ENCODE results near the gene RNF19B. TPM values are rescaled to one million over a fixed set of nuclear protein-coding genes. Genes with fewer than 3 reads are reported as not detected.

The RNF19B gene
- polyA plus RNA-seq, 2 of the 4 experiments (the other 2 are of a cell fraction), result 9.9 to 22.6 TPM

DNA sequence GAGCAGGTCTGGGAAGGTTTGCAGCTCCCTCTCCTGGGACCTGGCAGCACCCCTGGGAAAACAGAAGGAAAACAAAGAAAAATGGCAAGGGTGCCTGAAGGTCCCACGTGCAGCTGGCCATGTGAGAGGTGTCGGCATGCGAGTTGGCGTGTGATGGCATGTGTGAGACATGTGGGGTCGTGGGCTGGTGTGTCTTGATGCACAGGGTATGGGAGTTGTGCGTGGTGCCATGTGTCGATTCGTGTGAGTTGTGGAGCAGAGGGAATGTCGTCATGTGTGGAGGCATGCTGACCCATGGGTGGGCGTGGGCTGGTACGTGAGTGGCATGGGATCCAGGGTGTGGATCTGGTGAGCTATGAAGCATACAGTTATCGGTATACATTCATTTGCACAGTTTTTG is 77.0 kb downstream of the RNF19B start (continued):
- TF ChIP-seq, protein P1, sequence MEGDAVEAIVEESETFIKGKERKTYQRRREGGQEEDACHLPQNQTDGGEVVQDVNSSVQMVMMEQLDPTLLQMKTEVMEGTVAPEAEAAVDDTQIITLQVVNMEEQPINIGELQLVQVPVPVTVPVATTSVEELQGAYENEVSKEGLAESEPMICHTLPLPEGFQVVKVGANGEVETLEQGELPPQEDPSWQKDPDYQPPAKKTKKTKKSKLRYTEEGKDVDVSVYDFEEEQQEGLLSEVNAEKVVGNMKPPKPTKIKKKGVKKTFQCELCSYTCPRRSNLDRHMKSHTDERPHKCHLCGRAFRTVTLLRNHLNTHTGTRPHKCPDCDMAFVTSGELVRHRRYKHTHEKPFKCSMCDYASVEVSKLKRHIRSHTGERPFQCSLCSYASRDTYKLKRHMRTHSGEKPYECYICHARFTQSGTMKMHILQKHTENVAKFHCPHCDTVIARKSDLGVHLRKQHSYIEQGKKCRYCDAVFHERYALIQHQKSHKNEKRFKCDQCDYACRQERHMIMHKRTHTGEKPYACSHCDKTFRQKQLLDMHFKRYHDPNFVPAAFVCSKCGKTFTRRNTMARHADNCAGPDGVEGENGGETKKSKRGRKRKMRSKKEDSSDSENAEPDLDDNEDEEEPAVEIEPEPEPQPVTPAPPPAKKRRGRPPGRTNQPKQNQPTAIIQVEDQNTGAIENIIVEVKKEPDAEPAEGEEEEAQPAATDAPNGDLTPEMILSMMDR (IDR thresholded peaks at IDR 0.05), result no peak
- TF ChIP-seq, protein P2, sequence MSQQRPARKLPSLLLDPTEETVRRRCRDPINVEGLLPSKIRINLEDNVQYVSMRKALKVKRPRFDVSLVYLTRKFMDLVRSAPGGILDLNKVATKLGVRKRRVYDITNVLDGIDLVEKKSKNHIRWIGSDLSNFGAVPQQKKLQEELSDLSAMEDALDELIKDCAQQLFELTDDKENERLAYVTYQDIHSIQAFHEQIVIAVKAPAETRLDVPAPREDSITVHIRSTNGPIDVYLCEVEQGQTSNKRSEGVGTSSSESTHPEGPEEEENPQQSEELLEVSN (IDR thresholded peaks at IDR 0.05; ENCODE audit: borderline replicate concordance, low read depth), result no peak
- TF ChIP-seq POLR2AphosphoS2 (conservative IDR thresholded peaks at IDR 0.05; ENCODE audit: low read length) (no peak), EP300 (IDR thresholded peaks at IDR 0.05) (no peak), NR3C1 (IDR thresholded peaks at IDR 0.05) (no peak), ZC3H11A (IDR thresholded peaks at IDR 0.05) (no peak), KDM5A (IDR thresholded peaks at IDR 0.05) (no peak), HES2 (IDR thresholded peaks at IDR 0.05) (no peak)

- peaks cover 4% of the 10 kb centered on the region; the same call in 1 of the 3 replicates for H3K4me1 ChIP-seq
- H3K4me3 ChIP-seq, result no peak overlapping the region; the same call in 2 of the 3 replicates
- ATAC-seq (no peak), DNase-seq (ENCODE audit: low read depth in 1 of 2, low spot score in 1 of 2) (no peak), FAIRE-seq (no peak)
- no peak for TF ChIP-seq RFX5 (IDR thresholded peaks at IDR 0.05)
- TF ChIP-seq CHD4 (IDR thresholded peaks at IDR 0.05; ENCODE audit: borderline replicate concordance), result no peak
- no peak for TF ChIP-seq FOXS1 (CRISPR knock-in tag; IDR thresholded peaks at IDR 0.05)
- no peak for TF ChIP-seq KDM1A (IDR thresholded peaks at IDR 0.05; ENCODE audit: low read depth)
- no peak for TF ChIP-seq RAD21 (conservative IDR thresholded peaks at IDR 0.05 in 1 of 2, IDR thresholded peaks at IDR 0.05 in 1 of 2)
- TF ChIP-seq ZC3H11A (IDR thresholded peaks at IDR 0.05), result no peak
- TF ChIP-seq MAFK (IDR thresholded peaks at IDR 0.05; ENCODE audit: partially characterized antibody), result no peak
- TF ChIP-seq, protein P3, sequence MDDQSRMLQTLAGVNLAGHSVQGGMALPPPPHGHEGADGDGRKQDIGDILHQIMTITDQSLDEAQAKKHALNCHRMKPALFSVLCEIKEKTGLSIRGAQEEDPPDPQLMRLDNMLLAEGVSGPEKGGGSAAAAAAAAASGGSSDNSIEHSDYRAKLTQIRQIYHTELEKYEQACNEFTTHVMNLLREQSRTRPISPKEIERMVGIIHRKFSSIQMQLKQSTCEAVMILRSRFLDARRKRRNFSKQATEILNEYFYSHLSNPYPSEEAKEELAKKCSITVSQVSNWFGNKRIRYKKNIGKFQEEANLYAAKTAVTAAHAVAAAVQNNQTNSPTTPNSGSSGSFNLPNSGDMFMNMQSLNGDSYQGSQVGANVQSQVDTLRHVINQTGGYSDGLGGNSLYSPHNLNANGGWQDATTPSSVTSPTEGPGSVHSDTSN (IDR thresholded peaks at IDR 0.05), result no peak
- TF ChIP-seq GATA3 (IDR thresholded peaks at IDR 0.05; ENCODE audit: borderline replicate concordance), result no peak
- no peak for TF ChIP-seq HOXB13 (CRISPR knock-in tag; IDR thresholded peaks at IDR 0.05; ENCODE audit: low read depth)
- no peak for TF ChIP-seq CBX2 (IDR thresholded peaks at IDR 0.05; ENCODE audit: borderline replicate concordance, low read depth)
- no peak for TF ChIP-seq EHF (CRISPR knock-in tag; IDR thresholded peaks at IDR 0.05)
- no peak for TF ChIP-seq CHD2 (IDR thresholded peaks at IDR 0.05; ENCODE audit: low read length, partially characterized antibody)
- TF ChIP-seq MAZ (IDR thresholded peaks at IDR 0.05; ENCODE audit: borderline replicate concordance, low read depth, low read length), result no peak
- TF ChIP-seq TP53 (CRISPR knock-in tag; IDR thresholded peaks at IDR 0.05), result no peak
- TF ChIP-seq CBX8 (IDR thresholded peaks at IDR 0.05), result no peak
- no peak for TF ChIP-seq HES2 (IDR thresholded peaks at IDR 0.05)
- TF ChIP-seq FOSL2 (IDR thresholded peaks at IDR 0.05), result no peak
- TF ChIP-seq FOSL2 (CRISPR knock-in tag; IDR thresholded peaks at IDR 0.05), result no peak
- WGBS (ENCODE audit: missing lambda C conversion rate), result 25% methylated on average over 10 of the region's 19 CpGs
- ChIA-PET POLR2A (interaction anchor here (0.6 kb wide), 1 partner anchor 49 kb away, joined by 4 read pairs; no protein-coding TSS in a partner anchor), CTCF (interaction anchor here (1.0 to 5.3 kb wide), 10 partner anchors 11 to 487 kb away, joined by 3 to 30 read pairs (median 6); no protein-coding TSS in a partner anchor)
- H3K27ac ChIP-seq, result no peak overlapping the region
- H3K9me3 ChIP-seq, result no peaks in the 10 kb centered on the region
- H3K4me2 ChIP-seq, result peak overlapping the region; percentile 80
Observed at GRCh38 chr1:32886828-32887414, 77.7 kb downstream of the RNF19B start.

Other genes starting within 250 kb of the RNF19B start
- gene YARS1, start 147.5 kb downstream of the RNF19B start, polyA plus RNA-seq (2011; rRNA removed), result 103 and 105 TPM in 2 replicates
- gene YARS1, start 147.5 kb downstream of the RNF19B start, polyA plus RNA-seq (2017; fragmentation: RNase III; extraction: RNeasy Plus Mini Kit Qiagen cat#74134 plus additional on column Dnase treatment), result 83.2 to 103 TPM (median 92.5 TPM) in 3 replicates
- 39.3 and 41.9 TPM in 2 replicates for gene S100PBP, start 147.2 kb downstream of the RNF19B start, polyA plus RNA-seq (2011; rRNA removed)
- gene S100PBP, start 147.2 kb downstream of the RNF19B start, polyA plus RNA-seq (2017; fragmentation: RNase III; extraction: RNeasy Plus Mini Kit Qiagen cat#74134 plus additional on column Dnase treatment), result 15.9 to 17.0 TPM (median 16.1 TPM) in 3 replicates
- 0.26 and 0.78 TPM in 2 replicates for gene FNDC5, start 93.9 kb downstream of the RNF19B start, polyA plus RNA-seq (2011; rRNA removed)
- 0.35 to 0.99 TPM (median 0.98 TPM) in 3 replicates for gene FNDC5, start 93.9 kb downstream of the RNF19B start, polyA plus RNA-seq (2017; fragmentation: RNase III; extraction: RNeasy Plus Mini Kit Qiagen cat#74134 plus additional on column Dnase treatment)
- gene HPCA, start 78.3 kb downstream of the RNF19B start, polyA plus RNA-seq (2011; rRNA removed), result 0.08 and 0.34 TPM in 2 replicates
- gene HPCA, start 78.3 kb downstream of the RNF19B start, polyA plus RNA-seq (2017; fragmentation: RNase III; extraction: RNeasy Plus Mini Kit Qiagen cat#74134 plus additional on column Dnase treatment), result 0.21 to 0.65 TPM (median 0.30 TPM) in 3 replicates
- 22.1 and 32.6 TPM in 2 replicates for gene TMEM54, start 63.4 kb downstream of the RNF19B start, polyA plus RNA-seq (2011; rRNA removed)
- gene TMEM54, start 63.4 kb downstream of the RNF19B start, polyA plus RNA-seq (2017; fragmentation: RNase III; extraction: RNeasy Plus Mini Kit Qiagen cat#74134 plus additional on column Dnase treatment), result 26.4 to 31.8 TPM (median 29.7 TPM) in 3 replicates
- 148 and 164 TPM in 2 replicates for gene AK2, start 72.1 kb upstream of the RNF19B start, polyA plus RNA-seq (2011; rRNA removed)
- gene AK2, start 72.1 kb upstream of the RNF19B start, polyA plus RNA-seq (2017; fragmentation: RNase III; extraction: RNeasy Plus Mini Kit Qiagen cat#74134 plus additional on column Dnase treatment), result 174 to 179 TPM (median 178 TPM) in 3 replicates
- 1.7 and 1.9 TPM in 2 replicates for gene AZIN2, start 116.3 kb upstream of the RNF19B start, polyA plus RNA-seq (2011; rRNA removed)
- 0.83 to 1.6 TPM (median 1.6 TPM) in 3 replicates for gene AZIN2, start 116.3 kb upstream of the RNF19B start, polyA plus RNA-seq (2017; fragmentation: RNase III; extraction: RNeasy Plus Mini Kit Qiagen cat#74134 plus additional on column Dnase treatment)
- 0.79 and 1.1 TPM in 2 replicates for gene TRIM62, start 217.2 kb upstream of the RNF19B start, polyA plus RNA-seq (2011; rRNA removed)
- gene TRIM62, start 217.2 kb upstream of the RNF19B start, polyA plus RNA-seq (2017; fragmentation: RNase III; extraction: RNeasy Plus Mini Kit Qiagen cat#74134 plus additional on column Dnase treatment), result 1.1 to 1.6 TPM (median 1.5 TPM) in 3 replicates